Peyer's patch (tissue), 4 donors: ENCODE results near the gene OTUB1.

Source experiments
- CTCF ChIP-seq, 6 experiments: fragments of 450-650 bp in 4 of 6; fragments of 200-600 bp in 2 of 6; sonication (generic) in 1 of 6; IDR thresholded peaks; one replicate each; pipeline ENCODE4 v1.5.1; 2017 to 2019; ENCODE audit warnings: antibody characterized with exemption in 6 of 6, mild to moderate bottlenecking in 3 of 6, moderate library complexity in 1 of 6
- POLR2A ChIP-seq, 2 donors: fragments of 450-650 bp; IDR thresholded peaks; one replicate each; pipeline ENCODE4 v1.5.1; 2017; ENCODE audit warnings: antibody characterized with exemption in 2 of 2, mild to moderate bottlenecking in 2 of 2, moderate library complexity in 2 of 2

- TF ChIP-seq POLR2A (IDR thresholded peaks at IDR 0.05), result no peak
- no peak for TF ChIP-seq CTCF (IDR thresholded peaks at IDR 0.05)
Observed at GRCh38 chr11:64032050-64032449, 45.8 kb downstream of the OTUB1 start.
